ENCODE data around the gene USP7.

DNA sequence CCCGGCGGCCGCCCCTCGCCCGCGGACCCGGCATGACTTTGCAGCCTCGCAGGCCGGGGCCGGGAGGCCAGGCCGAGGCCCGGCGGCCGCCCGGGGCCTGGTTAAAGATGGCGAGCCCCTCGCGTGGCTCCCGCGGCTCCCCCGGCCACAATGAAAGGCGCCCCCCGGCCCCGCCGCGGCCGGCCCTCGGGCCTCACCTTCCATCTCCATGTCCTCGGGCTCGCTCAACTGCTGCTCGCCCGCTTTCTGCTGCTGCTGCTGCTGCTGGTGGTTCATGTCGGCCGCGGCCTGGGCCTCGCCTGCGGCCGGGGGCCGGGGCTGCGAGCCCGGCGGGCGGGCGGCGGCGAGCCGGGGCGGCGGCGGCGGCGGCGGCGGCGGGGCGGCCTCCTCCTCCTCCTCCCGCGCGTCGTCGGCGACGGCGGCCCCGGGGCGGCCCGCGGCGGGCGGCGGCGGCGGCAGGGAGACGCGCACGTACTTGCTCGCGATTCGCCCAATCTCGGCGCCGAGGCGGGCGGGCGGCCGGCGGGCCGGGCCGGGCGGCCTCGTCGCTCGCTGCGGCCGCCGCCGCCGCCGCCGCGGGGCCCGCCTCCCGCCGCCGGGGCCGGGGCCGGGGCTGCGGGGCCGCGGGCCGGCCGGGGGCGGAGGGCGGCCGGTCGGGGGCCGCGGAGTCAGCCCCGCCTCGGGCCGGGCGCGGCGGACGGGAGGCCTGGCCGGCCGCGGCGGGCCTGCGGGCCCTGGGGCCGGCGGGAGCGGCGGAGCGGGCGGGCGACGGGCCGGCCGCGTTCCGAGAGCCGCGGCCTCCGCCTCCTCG is 491 bp downstream of the USP7 start:
- TF ChIP-seq EZH2 (optimal IDR thresholded peaks at IDR 0.05; ENCODE audit: low read depth, low read length), result no peak
- TF ChIP-seq, protein P1, sequence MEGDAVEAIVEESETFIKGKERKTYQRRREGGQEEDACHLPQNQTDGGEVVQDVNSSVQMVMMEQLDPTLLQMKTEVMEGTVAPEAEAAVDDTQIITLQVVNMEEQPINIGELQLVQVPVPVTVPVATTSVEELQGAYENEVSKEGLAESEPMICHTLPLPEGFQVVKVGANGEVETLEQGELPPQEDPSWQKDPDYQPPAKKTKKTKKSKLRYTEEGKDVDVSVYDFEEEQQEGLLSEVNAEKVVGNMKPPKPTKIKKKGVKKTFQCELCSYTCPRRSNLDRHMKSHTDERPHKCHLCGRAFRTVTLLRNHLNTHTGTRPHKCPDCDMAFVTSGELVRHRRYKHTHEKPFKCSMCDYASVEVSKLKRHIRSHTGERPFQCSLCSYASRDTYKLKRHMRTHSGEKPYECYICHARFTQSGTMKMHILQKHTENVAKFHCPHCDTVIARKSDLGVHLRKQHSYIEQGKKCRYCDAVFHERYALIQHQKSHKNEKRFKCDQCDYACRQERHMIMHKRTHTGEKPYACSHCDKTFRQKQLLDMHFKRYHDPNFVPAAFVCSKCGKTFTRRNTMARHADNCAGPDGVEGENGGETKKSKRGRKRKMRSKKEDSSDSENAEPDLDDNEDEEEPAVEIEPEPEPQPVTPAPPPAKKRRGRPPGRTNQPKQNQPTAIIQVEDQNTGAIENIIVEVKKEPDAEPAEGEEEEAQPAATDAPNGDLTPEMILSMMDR (IDR thresholded peaks at IDR 0.05; ENCODE audit: low read length), result no peak
